Kidney (tissue), 14 donors: Measurements from ENCODE around the gene MFGE8. TPM values are rescaled to one million over a fixed set of nuclear protein-coding genes. Genes with fewer than 3 reads are reported as not detected.

Source experiments
- DNase-seq, 5 donors: peaks; one replicate each; pipeline ENCODE4 v3.0.0-alpha.2; 2013 to 2020
- FAIRE-seq: peaks from 2 replicates; lab custom pipeline; 2012; peaks lifted over from hg19 to GRCh38; lab: Jason Lieb, UNC
- H3K27ac ChIP-seq, 2 donors: one replicate each; pipeline ENCODE4 v1.7.0; 2013; ENCODE audit warnings: low read depth in 2 of 2, low read length in 2 of 2, inconsistent platforms in 1 of 2
- H3K27me3 ChIP-seq: one replicate; pipeline ENCODE4 v1.7.1; 2013; ENCODE audit warnings: low read length, inconsistent platforms; ENCODE audit not compliant: control insufficient read depth, insufficient read depth
- H3K36me3 ChIP-seq, 3 donors: one replicate each; pipeline versions ENCODE4 v1.7.0 to v1.7.1; 2013; ENCODE audit warnings: low read length in 3 of 3, control low read depth in 1 of 3, inconsistent platforms in 1 of 3; ENCODE audit not compliant: insufficient read depth in 3 of 3, control insufficient read depth in 2 of 3
- H3K4me1 ChIP-seq, 3 donors: one replicate each; pipeline versions ENCODE4 v1.7.0 to v1.7.1; 2013; ENCODE audit warnings: low read length in 3 of 3, inconsistent platforms in 1 of 3, low read depth in 1 of 3; ENCODE audit not compliant: control insufficient read depth in 2 of 3, insufficient read depth in 2 of 3
- H3K4me3 ChIP-seq, 3 donors: one replicate each; pipeline versions ENCODE4 v1.7.0 to v1.8.1; 2013; ENCODE audit warnings: low read length in 3 of 3, control low read depth in 1 of 3, inconsistent platforms in 1 of 3
- H3K9ac ChIP-seq, 3 donors: one replicate each; pipeline versions ENCODE4 v1.7.0 to v1.7.1; 2013; ENCODE audit warnings: low read length in 3 of 3, control low read depth in 1 of 3, inconsistent platforms in 1 of 3
- H3K9me3 ChIP-seq, 3 donors: one replicate each; pipeline versions ENCODE4 v1.7.0 to v1.7.1; 2013; ENCODE audit warnings: low read length in 3 of 3, control low read depth in 1 of 3, inconsistent platforms in 1 of 3; ENCODE audit not compliant: control insufficient read depth in 2 of 3, insufficient read depth in 1 of 3
- CTCF ChIP-seq: IDR thresholded peaks from 3 replicates; pipeline ENCODE4 v1.5.1; 2012; ENCODE audit warnings: mild to moderate bottlenecking, moderate library complexity, borderline replicate concordance; ENCODE audit not compliant: insufficient read depth; ENCODE audit errors: extremely low read depth
- intact Hi-C: fragments of 100-400 bp; cut with DNase I; formaldehyde crosslinking; loops from one replicate; pipeline ENCODE4 v1.11.1; 2022
- polyA plus RNA-seq: library from polyadenylated mRNA; stranded (reverse); fragments of 350-450 nt; fragmentation: Illumina TruSeq; extraction: RNeasy Lipid Tissue Mini Kit (QIAGEN cat#74804); gene quantifications from one replicate; pipeline ENCODE4 v1.2.3, GENCODE V29; 2014; ENCODE audit warnings: low read depth, low replicate concordance; ENCODE audit not compliant: insufficient read depth
- total RNA-seq: library from RNA; stranded (reverse); fragmentation: NEBNext Ultra II Directional; extraction: Animal tissue kit (Norgen Biotek cat#: 25700); gene quantifications from one replicate; pipeline ENCODE4 v1.2.1, GENCODE V29; 2021
- donor health status: control.
- donor health status: control.
- donor health status: control.
- donor health status: control.
- donor health status: control.
- donor health status: DM: yes; HTN: yes; CAD: no.
- donor health status: Normal renal cell carcinoma (clear cell type).

MFGE8 gene
- total and polyA plus RNA-seq, 2 donors from 2014 or later = 88.0 to 184 TPM

GRCh38 chr15:88887068-88887580 is 26.1 kb downstream of the MFGE8 start:
- TF ChIP-seq CTCF = no peak
- H3K9me3 ChIP-seq = no peaks in the 10 kb centered on the region
- intact Hi-C loops = no loop called here

GRCh38 chr15:88882785-88883184 is 30.4 kb downstream of the MFGE8 start:
- Histone ChIP-seq H3K27ac (no peak overlapping the region), H3K36me3 (no peaks in the 10 kb centered on the region), H3K4me1 (no peaks in the 10 kb centered on the region), H3K4me3 (no peak overlapping the region), H3K27me3 (no peaks in the 10 kb centered on the region), H3K9me3 (no peaks in the 10 kb centered on the region), H3K9ac (no peak overlapping the region)
- DNase-seq = no peak
- TF ChIP-seq CTCF = no peak
- intact Hi-C loops = no loop called here
- FAIRE-seq = no peak

More at GRCh38 chr15:88887068-88887580, 26.1 kb downstream of the MFGE8 start:
- Histone ChIP-seq H3K36me3 (no peaks in the 10 kb centered on the region), H3K27ac (no peak overlapping the region), H3K4me1 (no peaks in the 10 kb centered on the region), H3K9ac (no peak overlapping the region), H3K4me3 (no peak overlapping the region), H3K27me3 (no peaks in the 10 kb centered on the region)
- no peak for DNase-seq
- FAIRE-seq = no peak

GRCh38 chr15:88881775-88882174 is 31.4 kb downstream of the MFGE8 start:
- Histone ChIP-seq H3K27me3 (no peaks in the 10 kb centered on the region), H3K9me3 (no peaks in the 10 kb centered on the region), H3K36me3 (no peaks in the 10 kb centered on the region), H3K4me3 (no peak overlapping the region), H3K9ac (no peak overlapping the region), H3K4me1 (no peaks in the 10 kb centered on the region), H3K27ac (no peak overlapping the region)
- no peak for DNase-seq
- no peak for TF ChIP-seq CTCF
- no peak for FAIRE-seq
- intact Hi-C loops = no loop called here
